HL-60/S4 treated with retinoic acid at 250 ng/mL for 4 days and 3 days (cell line): ENCODE measurements around the gene ANKRD11.
"Not testable (repeated sequence)": the region's sequence is repeated elsewhere in the genome, so short reads cannot be mapped to it uniquely, and the experiment has no call there.

Source experiments
- in situ Hi-C: fragments of 300-500 bp; cut with MboI; formaldehyde crosslinking; loops from 2 replicates; pipeline ENCODE4 v1.7.0; 2022; ENCODE audit warnings: low sequenced_read_pairs

The ANKRD11 gene

GRCh38 chr16:89434490-89434889 is 55.9 kb downstream of the ANKRD11 start:
- in situ Hi-C loops = no loop called here

DNA sequence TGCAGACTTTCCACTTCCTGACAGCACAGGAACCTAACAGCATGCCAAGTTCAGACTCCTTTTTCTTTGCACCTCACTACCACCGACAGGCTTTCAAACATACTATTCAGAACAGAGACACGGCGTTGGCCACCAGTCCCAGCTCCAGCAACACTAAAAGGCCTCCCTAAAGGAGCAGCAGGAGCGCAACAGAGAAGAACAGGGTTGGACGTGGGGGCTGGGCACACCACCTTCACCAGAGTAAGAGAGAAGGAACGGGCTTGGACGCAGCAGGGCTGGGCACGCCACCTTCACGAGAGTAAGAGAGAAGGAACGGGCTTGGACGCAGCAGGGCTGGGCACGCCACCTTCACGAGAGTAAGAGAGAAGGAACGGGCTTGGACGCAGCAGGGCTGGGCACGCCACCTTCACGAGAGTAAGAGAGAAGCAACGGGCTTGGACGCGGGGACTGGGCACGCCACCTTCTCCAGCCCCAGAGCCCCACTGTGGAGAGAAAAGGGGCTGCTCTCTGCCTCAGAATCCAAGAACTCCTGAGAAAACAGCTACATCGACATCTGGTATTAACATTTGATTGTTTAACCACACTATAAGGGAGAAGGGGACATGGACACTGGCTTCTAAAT is 56.9 kb downstream of the ANKRD11 start:
- in situ Hi-C loops = not testable (repeated sequence)

DNA sequence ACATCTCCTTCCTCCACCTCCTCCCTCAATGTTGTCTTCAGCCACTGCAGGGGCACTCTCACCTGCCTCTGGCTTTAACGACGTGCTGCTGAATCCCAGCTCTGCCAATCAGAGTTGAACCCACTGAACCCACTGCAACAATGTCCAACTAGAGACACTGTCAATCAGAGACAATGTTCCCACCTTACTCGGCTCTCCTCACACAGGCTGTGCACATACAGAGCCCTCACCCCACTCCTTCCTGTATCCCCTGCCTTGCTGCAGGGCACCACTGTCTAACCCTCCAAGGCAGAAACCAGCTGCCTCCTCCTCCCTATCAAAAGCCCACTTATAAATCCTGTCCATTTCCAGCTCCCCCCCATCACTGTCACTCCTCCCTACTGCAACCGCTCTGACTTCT is 58.7 kb downstream of the ANKRD11 start:
- in situ Hi-C loops = no loop called here

GRCh38 chr16:89431158-89431584 is 59.2 kb downstream of the ANKRD11 start:
- in situ Hi-C loops = no loop called here

- in situ Hi-C loops = no loop called here
Measured at GRCh38 chr16:89430436-89431157, 59.8 kb downstream of the ANKRD11 start.

DNA sequence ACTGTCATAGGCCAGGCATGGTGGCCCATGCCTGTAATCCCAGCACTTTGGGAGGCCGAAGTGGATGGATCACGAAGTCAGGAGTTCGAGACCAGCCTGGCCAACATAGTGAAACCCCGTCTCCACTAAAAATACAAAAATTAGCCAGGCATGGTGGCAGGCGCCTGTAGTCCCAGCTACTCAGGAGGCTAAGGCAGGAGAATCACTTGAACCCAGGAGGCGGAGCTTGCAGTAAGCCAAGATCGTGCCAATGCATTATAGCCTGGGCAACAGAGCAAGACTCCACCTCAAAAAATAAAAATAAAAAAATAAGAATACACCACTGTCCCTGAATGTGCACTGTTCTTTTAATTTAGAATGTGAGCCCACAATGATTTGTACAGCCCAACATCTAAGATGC is 61.8 kb downstream of the ANKRD11 start:
- in situ Hi-C loops = not testable (repeated sequence)

- in situ Hi-C loops = no loop called here
Measured at GRCh38 chr16:89426736-89427530, 63.4 kb downstream of the ANKRD11 start.

DNA sequence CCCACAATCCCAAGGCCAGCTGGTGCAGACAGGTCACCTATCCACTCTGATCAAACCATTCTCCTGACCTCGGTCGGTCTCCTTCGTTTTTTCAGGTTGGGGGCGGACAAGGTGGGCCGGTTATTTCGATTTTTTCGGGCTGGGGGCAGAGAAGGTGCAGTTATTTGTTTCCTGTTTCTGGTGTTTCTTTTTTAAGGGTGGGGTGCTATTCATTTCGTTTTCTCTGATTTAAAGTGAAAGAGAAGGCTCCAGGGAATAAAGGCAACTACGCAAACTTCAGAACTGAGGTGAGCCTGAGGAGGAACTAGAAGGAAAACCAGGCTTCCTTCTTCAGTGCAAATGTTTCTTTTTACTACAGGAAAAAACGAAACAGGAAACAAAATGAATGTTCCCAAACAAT is 64.8 kb downstream of the ANKRD11 start:
- in situ Hi-C loops = no loop called here

DNA sequence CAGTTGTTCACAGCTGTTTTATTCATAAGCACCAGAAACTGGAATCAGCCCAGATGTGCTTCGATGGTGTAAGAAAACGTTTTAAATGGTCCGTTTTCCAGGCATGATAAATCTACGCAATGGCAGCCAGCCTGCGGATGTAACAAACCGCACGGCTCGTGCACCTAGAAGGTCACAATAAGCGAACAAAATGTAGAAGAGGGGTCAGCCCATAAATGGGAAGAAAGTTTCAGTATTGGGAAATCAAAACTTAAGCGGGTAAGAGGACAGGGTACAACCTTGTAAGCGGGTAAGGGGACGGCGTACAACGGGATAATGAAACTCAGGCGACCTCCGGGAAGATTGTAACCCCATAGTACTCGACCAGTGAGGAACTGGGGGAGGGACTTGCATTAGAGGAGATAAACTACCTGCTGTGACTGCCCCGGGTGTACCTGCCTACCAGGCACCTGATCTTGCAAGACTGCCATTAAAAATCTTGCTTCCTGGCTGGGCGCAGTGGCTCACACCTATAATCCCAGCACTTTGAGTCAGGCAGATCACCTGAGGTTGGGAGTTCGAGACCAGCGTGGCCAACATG is 66.6 kb downstream of the ANKRD11 start:
- in situ Hi-C loops = no loop called here

DNA sequence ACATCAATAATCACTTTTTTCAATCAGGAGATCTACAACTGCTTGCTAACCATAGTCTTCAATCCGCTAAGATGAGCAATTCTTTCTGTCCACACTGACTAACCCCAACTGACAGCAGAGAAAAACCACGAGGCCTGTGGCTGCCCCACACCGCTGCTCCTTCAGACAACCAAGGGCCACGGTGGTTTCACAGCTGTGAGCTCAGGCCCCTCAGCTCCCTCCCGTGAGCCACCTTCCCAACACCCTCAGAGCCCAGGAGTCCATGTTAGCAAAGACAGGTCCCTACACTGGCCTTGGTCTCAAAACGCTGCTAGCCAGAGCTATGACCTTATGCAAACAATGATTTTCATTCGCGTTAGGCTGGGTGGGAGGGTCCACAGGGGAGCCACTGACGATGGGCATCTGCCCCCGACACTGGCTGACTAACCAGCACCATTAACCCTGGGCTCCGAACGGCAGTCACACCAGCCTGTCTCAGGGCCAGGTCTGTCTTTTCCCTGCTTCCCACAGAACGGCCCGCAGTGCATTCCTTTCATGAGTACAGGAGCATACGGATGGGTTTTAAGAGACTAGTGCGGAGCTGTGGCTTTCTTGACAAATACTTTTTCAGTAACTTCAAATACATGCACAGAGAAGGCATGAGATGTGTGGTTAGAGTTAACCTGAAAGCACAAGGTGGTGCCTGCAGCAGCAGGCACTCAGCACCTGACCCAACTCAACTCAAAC is 67.3 kb downstream of the ANKRD11 start:
- in situ Hi-C loops = no loop called here

DNA sequence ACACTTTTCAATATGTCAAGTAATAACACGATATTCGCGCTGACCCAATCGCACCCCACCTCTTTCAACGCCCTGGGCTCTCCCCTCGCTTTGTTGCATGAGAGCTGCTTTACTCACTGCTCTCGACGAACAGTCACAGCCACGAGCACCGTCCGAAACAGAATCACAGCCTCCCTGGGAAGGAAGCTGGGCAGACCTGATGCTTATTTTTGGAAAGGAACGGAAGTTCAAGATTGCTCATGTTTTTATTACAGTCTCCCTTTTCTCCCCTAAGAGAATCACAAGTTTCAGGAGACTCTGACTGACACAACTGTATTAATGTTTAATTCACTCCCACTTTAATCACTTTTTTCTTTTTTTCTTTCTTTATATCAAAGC is 67.8 kb downstream of the ANKRD11 start:
- in situ Hi-C loops = no loop called here

- in situ Hi-C loops = not testable (repeated sequence)
Measured at GRCh38 chr16:89421300-89421699, 69.1 kb downstream of the ANKRD11 start.

GRCh38 chr16:89420204-89420603 is 70.2 kb downstream of the ANKRD11 start:
- in situ Hi-C loops = no loop called here

- in situ Hi-C loops = no loop called here
Measured at GRCh38 chr16:89418352-89418751, 72.0 kb downstream of the ANKRD11 start.

- in situ Hi-C loops = no loop called here
Measured at GRCh38 chr16:89417352-89417751, 73.0 kb downstream of the ANKRD11 start.

GRCh38 chr16:89413811-89414585 is 76.4 kb downstream of the ANKRD11 start:
- in situ Hi-C loops = no loop called here

- in situ Hi-C loops = no loop called here
Measured at GRCh38 chr16:89412811-89413210, 77.5 kb downstream of the ANKRD11 start.

GRCh38 chr16:89411335-89411850 is 79.0 kb downstream of the ANKRD11 start:
- in situ Hi-C loops = no loop called here

GRCh38 chr16:89410794-89411309 is 79.5 kb downstream of the ANKRD11 start:
- in situ Hi-C loops = no loop called here

GRCh38 chr16:89410322-89410721 is 80.0 kb downstream of the ANKRD11 start:
- in situ Hi-C loops = no loop called here
